Fibroblast of the aortic adventitia (primary cell): ENCODE results near the gene DDX47. TPM values are rescaled to one million over a fixed set of nuclear protein-coding genes. Genes with fewer than 3 reads are reported as not detected.
"Not testable (repeated sequence)": the region's sequence is repeated elsewhere in the genome, so short reads cannot be mapped to it uniquely, and the experiment has no call there.

ENCODE experiments used
- DNase-seq: peaks from one replicate; pipeline ENCODE4 v3.0.0-alpha.2; 2010; ENCODE audit warnings: low read depth
- H3K4me3 ChIP-seq: 2 replicates; pipeline ENCODE4 v1.5.1; 2011; ENCODE audit warnings: low read depth, mild to moderate bottlenecking, control low read depth, low read length, moderate library complexity
- total RNA-seq: library from RNA; depleted of rRNA; stranded (reverse); fragments of >200 nt; gene quantifications from 2 replicates; pipeline ENCODE4 v1.2.3, GENCODE V29; 2012; ENCODE audit warnings: low replicate concordance
- TF ChIP-seq, protein P1 (sequence below): IDR thresholded peaks from 2 replicates; pipeline ENCODE4 v1.5.1; 2011; ENCODE audit warnings: mild to moderate bottlenecking, low read length, control low read depth, inconsistent platforms; ENCODE audit not compliant: insufficient read depth

DDX47 gene
- total RNA-seq, 1 donor = 68.4 TPM

DNA sequence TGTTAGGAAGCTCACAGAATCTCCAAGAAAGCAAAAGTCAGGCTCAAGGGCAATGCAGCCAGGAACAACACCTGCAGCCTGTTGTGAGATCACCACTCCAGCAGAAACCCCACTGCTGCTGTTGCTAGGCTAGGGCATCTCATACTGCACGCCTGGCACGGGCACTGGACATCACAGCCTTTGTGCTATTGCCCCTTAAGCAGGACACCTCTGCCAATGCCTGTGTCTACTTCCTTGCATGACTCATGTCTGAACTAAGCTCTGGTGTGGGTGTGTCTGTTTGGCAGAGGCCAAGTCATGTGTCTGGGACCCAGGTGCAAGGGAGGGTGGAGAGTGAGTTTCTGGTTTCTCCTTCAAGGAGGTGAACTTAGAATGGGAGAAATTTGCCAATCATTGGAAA is 10.0 kb upstream of the DDX47 start:
- TF ChIP-seq, protein P1, sequence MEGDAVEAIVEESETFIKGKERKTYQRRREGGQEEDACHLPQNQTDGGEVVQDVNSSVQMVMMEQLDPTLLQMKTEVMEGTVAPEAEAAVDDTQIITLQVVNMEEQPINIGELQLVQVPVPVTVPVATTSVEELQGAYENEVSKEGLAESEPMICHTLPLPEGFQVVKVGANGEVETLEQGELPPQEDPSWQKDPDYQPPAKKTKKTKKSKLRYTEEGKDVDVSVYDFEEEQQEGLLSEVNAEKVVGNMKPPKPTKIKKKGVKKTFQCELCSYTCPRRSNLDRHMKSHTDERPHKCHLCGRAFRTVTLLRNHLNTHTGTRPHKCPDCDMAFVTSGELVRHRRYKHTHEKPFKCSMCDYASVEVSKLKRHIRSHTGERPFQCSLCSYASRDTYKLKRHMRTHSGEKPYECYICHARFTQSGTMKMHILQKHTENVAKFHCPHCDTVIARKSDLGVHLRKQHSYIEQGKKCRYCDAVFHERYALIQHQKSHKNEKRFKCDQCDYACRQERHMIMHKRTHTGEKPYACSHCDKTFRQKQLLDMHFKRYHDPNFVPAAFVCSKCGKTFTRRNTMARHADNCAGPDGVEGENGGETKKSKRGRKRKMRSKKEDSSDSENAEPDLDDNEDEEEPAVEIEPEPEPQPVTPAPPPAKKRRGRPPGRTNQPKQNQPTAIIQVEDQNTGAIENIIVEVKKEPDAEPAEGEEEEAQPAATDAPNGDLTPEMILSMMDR = no peak
- H3K4me3 ChIP-seq = no peak overlapping the region
- peak; percentile 80 for DNase-seq

- no peak overlapping the region for H3K4me3 ChIP-seq
- DNase-seq = no peak
- TF ChIP-seq, protein P1 = no peak
Measured at GRCh38 chr12:12804011-12804410, 9.1 kb upstream of the DDX47 start.

GRCh38 chr12:12804432-12804886 is 8.7 kb upstream of the DDX47 start:
- DNase-seq = peak; percentile 77
- no peak overlapping the region for H3K4me3 ChIP-seq
- TF ChIP-seq, protein P1 = no peak

DNA sequence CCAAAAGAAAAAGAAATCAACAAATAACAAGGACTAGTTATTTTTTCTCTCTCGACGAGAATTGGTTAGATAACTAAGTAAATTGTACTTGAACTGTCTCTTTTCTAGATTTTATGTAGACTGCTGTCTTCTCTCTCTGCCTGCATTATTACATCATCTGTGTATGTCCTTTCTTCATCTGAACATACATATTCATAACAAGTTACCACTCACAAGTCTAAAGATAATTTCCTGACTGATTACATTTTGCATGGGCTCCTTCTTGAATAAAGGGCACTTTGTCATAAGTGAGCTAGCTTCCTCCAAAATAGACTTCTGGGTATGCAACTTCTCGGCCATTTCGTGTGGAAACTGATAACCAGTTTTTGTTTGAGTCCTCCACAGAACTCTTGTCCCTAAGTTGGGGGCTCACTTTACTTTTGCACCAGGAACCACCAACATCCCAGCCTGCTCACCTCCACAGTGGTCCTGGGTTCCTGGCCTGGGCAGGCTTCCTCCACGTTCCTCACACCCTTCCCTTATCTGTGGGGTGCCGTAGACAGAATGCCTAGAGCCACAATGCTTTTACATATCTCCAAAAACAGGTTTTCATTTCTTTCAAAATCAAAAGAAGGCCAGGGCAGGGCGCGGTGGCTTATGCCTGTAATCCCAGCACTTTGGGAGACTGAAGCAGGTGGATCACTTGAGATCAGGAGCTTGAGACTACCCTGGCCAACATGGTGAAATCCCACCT is 6.2 kb upstream of the DDX47 start:
- no peak overlapping the region for H3K4me3 ChIP-seq
- no peak for DNase-seq
- TF ChIP-seq, protein P1 = no peak

DNA sequence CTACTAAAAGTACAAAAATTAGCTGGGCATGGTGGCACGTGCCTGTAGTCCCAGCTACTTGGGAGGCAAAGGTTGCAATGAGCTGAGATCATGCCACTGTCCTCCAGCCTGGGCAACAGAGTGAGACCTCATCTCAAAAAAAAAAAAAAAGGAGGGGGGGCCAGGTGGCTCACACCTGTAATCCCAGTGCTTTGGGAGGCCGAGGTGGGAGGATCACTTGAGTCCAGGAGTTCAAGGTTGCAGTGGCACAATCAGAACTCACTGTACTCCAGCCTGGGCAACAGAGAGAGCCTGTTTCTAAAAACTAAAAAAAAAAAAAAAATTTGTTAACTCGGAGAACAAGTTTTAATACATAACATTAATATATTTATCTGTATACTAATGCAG is 5.6 kb upstream of the DDX47 start:
- H3K4me3 ChIP-seq, DNase-seq: not testable (repeated sequence)

DNA sequence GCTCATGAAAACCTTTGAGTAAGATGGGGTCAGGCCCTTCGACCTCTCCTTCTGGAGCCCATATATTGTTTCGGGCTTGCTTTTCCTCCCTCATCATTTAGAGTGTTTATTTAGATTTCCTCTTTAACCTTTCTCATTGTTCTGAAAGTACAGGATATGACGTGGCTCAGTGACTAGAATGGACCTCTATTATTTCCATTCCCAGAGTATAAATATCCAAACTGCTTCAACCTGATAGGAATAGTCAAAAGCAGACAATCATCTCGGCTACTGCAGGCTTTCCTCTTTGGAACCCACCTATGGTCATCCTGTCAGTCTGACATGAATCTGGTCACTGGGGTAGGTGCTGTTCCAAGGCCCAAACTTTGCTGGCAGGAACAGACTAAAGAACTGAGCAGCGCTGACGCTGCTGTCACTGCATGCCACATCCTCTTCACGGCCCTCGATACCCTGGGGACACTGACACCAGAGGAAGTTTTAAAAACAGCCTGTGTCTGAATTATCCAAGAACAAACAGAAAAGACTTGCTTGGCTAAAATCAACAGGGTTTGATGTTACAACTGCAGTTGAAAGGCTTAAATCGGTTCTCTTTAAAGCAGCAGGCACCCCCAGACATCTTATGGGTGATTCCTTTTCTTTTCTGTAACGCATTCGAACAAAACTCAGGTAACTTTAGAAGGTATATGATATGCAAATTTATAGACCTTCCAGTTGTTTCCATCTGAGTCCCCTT is 5.0 kb upstream of the DDX47 start:
- TF ChIP-seq, protein P1 = no peak
- peak; percentile 62 for DNase-seq

DNA sequence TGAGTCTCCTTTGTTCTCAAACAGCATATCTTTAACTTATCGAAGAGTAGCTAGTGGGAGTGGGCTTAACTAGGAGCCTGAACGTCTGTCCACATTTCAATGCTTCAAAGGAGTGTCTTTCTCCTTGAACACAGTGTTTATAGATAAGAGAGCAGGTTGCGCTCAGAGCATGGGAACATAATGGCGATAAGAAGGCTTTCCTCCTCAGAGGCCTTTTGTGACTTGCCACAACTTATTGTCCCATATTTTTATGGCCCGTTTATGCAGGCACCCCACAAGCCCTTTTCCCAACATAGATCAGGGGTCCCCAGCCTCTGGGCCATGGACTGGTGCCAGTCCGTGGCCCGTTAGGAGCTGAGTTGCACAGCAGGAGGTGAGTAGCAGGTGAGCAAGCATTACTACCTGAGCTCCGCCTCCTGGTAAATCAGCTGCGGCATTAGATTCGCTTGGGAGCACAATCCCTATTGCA is 2.6 kb upstream of the DDX47 start:
- DNase-seq = no peak
- no peak overlapping the region for H3K4me3 ChIP-seq
- TF ChIP-seq, protein P1 = no peak

More for the DNA sequence above, 5.0 kb upstream of the DDX47 start:
- no peak overlapping the region for H3K4me3 ChIP-seq
